Endothelial cell of umbilical vein (primary cell): ENCODE results near the gene B4GALNT4. TPM values are rescaled to one million over a fixed set of nuclear protein-coding genes. Genes with fewer than 3 reads are reported as not detected.

Experiments
- BruUV-seq: library from RNA; stranded (reverse); fragments of 400-500 nt; replicated peaks from 2 replicates; lab custom pipeline; 2021; lab: Mats Ljungman, UMichigan
- CTCF ChIA-PET: fragments of 300-600, 350-600 bp; sonication (Branson Sonifier 250); formaldehyde crosslinking; loops from one replicate; lab custom pipeline; 2021; ENCODE audit warnings: antibody characterized with exemption, inconsistent platforms; lab: Charles Lee
- POLR2A ChIA-PET: fragments of 300-600, 350-600 bp; sonication (Branson Sonifier 250); formaldehyde crosslinking; loops from one replicate; lab custom pipeline; 2021; ENCODE audit warnings: antibody characterized with exemption, inconsistent platforms; lab: Charles Lee
- DNase-seq: peaks from one replicate; pipeline ENCODE4 v3.0.0-alpha.2; 2011; ENCODE audit warnings: low read depth, low spot score
- FAIRE-seq: peaks from 2 replicates; lab custom pipeline; 2011; peaks lifted over from hg19 to GRCh38; lab: Jason Lieb, UNC
- H2AFZ ChIP-seq: 2 replicates; pipeline ENCODE4 v1.6.0; 2012; ENCODE audit warnings: low read depth, low read length, control low read depth, inconsistent platforms
- H3K27ac ChIP-seq: 2 replicates; pipeline ENCODE4 v1.5.1; 2011; ENCODE audit warnings: low read depth, mild to moderate bottlenecking, control low read depth, low read length, moderate library complexity; ENCODE audit not compliant: insufficient read depth
- H3K27me3 ChIP-seq, 2 experiments: 2 replicates each; pipeline versions ENCODE4 v1.6.0 to v1.6.1; 2011; ENCODE audit warnings: low read length in 2 of 2, mixed read lengths in 1 of 2; ENCODE audit not compliant: control insufficient read depth in 2 of 2, insufficient read depth in 2 of 2
- H3K36me3 ChIP-seq, 2 experiments: 2 replicates in 1 of 2; 3 replicates in 1 of 2; pipeline ENCODE4 v1.5.1; 2011; ENCODE audit warnings: low read length in 2 of 2, mild to moderate bottlenecking in 1 of 2, moderate library complexity in 1 of 2; ENCODE audit not compliant: control insufficient read depth in 2 of 2, insufficient read depth in 2 of 2; ENCODE audit errors: extremely low read depth in 1 of 2
- H3K4me1 ChIP-seq: 3 replicates; pipeline ENCODE4 v1.5.1; 2011; ENCODE audit warnings: mild to moderate bottlenecking, low read length; ENCODE audit not compliant: control insufficient read depth, insufficient read depth; ENCODE audit errors: extremely low read depth
- H3K4me2 ChIP-seq: 2 replicates; pipeline ENCODE4 v1.6.1; 2011; ENCODE audit warnings: low read length, control low read depth, mixed read lengths; ENCODE audit not compliant: insufficient read depth
- H3K4me3 ChIP-seq, 3 experiments: fragments of 200-600 bp in 1 of 3; sonication (generic), shearing (Covaris generic) in 1 of 3; replicated peaks in 1 of 3; 2 replicates each; pipeline ENCODE4 v1.5.1; 2011 to 2016; ENCODE audit warnings: control low read depth in 3 of 3, low read length in 3 of 3, mild to moderate bottlenecking in 2 of 3, inconsistent platforms in 1 of 3, low read depth in 1 of 3, moderate library complexity in 1 of 3; ENCODE audit not compliant: insufficient read depth in 1 of 3
- H3K79me2 ChIP-seq: 2 replicates; pipeline ENCODE4 v1.6.0; 2012; ENCODE audit warnings: low read length, inconsistent platforms; ENCODE audit not compliant: control insufficient read depth, insufficient read depth
- H3K9ac ChIP-seq: replicated peaks from 2 replicates; pipeline ENCODE3; 2011; ENCODE audit warnings: low read length, control low read depth; ENCODE audit not compliant: insufficient read depth; ENCODE audit errors: extremely low read depth
- H3K9me1 ChIP-seq: replicated peaks from 3 replicates; pipeline ENCODE4 v1.6.0; 2011; ENCODE audit warnings: mild to moderate bottlenecking, low read length; ENCODE audit not compliant: control insufficient read depth, insufficient read depth; ENCODE audit errors: extremely low read depth
- H3K9me3 ChIP-seq: replicated peaks from 2 replicates; pipeline ENCODE4 v1.5.1; 2012; ENCODE audit warnings: low read length, inconsistent platforms; ENCODE audit not compliant: control insufficient read depth, insufficient read depth
- H4K20me1 ChIP-seq: replicated peaks from 2 replicates; pipeline ENCODE3; 2011; ENCODE audit warnings: mild to moderate bottlenecking, low read length; ENCODE audit not compliant: control insufficient read depth, insufficient read depth; ENCODE audit errors: extremely low read depth
- CTCF ChIP-seq, 2 donors: IDR thresholded peaks; 1 replicate in 1 of 2; 2 replicates in 1 of 2; pipeline ENCODE4 v1.5.1; 2011; ENCODE audit warnings: low read length in 2 of 2, mild to moderate bottlenecking in 2 of 2, moderate library complexity in 2 of 2, control low read depth in 1 of 2, inconsistent platforms in 1 of 2, low read depth in 1 of 2; ENCODE audit not compliant: insufficient read depth in 1 of 2; ENCODE audit errors: extremely low read depth in 1 of 2
- EZH2 ChIP-seq: IDR thresholded peaks from 2 replicates; pipeline ENCODE4 v1.6.1; 2012; ENCODE audit warnings: borderline replicate concordance, low read depth, mild to moderate bottlenecking, moderate library complexity, low read length, inconsistent platforms; ENCODE audit not compliant: severe bottlenecking
- FOS ChIP-seq: IDR thresholded peaks from 2 replicates; pipeline ENCODE4 v1.6.1; 2011; ENCODE audit warnings: mild to moderate bottlenecking, low read length, moderate library complexity, borderline replicate concordance; ENCODE audit not compliant: insufficient read depth
- GATA2 ChIP-seq: IDR thresholded peaks from 2 replicates; pipeline ENCODE4 v1.7.0; 2011; ENCODE audit warnings: low read depth, mild to moderate bottlenecking, moderate library complexity, mixed read lengths, low read length; ENCODE audit not compliant: insufficient read length, insufficient read depth
- JUN ChIP-seq: IDR thresholded peaks from 2 replicates; pipeline ENCODE4 v1.6.1; 2011; ENCODE audit warnings: borderline replicate concordance, low read depth; ENCODE audit not compliant: insufficient read length, insufficient read depth
- MAX ChIP-seq: IDR thresholded peaks from 2 replicates; pipeline ENCODE4 v1.6.1; 2011; ENCODE audit not compliant: insufficient read depth, insufficient read length
- MYC ChIP-seq: IDR thresholded peaks from one replicate; pipeline ENCODE4 v1.6.1; 2011; ENCODE audit warnings: mild to moderate bottlenecking, low read depth, low read length
- POLR2A ChIP-seq: IDR thresholded peaks from 2 replicates; pipeline ENCODE4 v1.6.1; 2012; ENCODE audit warnings: low read depth, mild to moderate bottlenecking, control low read depth, low read length
- POLR2AphosphoS5 ChIP-seq: IDR thresholded peaks from 2 replicates; pipeline ENCODE4 v1.6.1; 2012; ENCODE audit warnings: low read depth, mild to moderate bottlenecking, control low read depth, low read length, moderate library complexity; ENCODE audit not compliant: insufficient read depth
- dilution Hi-C: fragments of 300-500 bp; cut with MboI; formaldehyde crosslinking; loops from one replicate; pipeline ENCODE4 v1.15.0; 2019; ENCODE audit warnings: low sequenced_read_pairs; ENCODE audit not compliant: extremely low pct_ligation_motif_present
- intact Hi-C: fragments of 100-400 bp; cut with micrococcal nuclease; formaldehyde crosslinking; loops from one replicate; pipeline ENCODE4 v1.10.0; 2022
- polyA plus RNA-seq, 4 experiments: library from polyadenylated mRNA; depleted of rRNA in 3 of 4; stranded (reverse) in 3 of 4; unstranded in 1 of 4; fragments of >200 nt; gene quantifications; 2 replicates each; pipeline versions ENCODE4 v1.2.1 to v1.2.3, GENCODE V29; 2011 to 2012; ENCODE audit warnings: missing spikeins in 1 of 4
- total RNA-seq: library from RNA; stranded (reverse); gene quantifications from 2 replicates; pipeline ENCODE4 v1.2.3, GENCODE V29; 2021

The B4GALNT4 gene
- total and polyA plus RNA-seq, 2 donors (not counting 3 experiments of a cell fraction or from before 2014, with no cell fraction given): 9.2 to 9.6 TPM

GRCh38 chr11:416757-417621 lies 47.7 kb downstream of the B4GALNT4 start:
- Histone ChIP-seq H3K4me3 (peak overlapping the region; percentile 20 to 40 (median 30)), H3K4me2 (peak overlapping the region; percentile 69), H3K9ac (peak overlapping the region; percentile 23), H3K27me3 (no peaks in the 10 kb centered on the region), H3K79me2 (no peaks in the 10 kb centered on the region), H3K4me1 (peaks cover 21% of the 10 kb centered on the region), H4K20me1 (no peaks in the 10 kb centered on the region), H3K36me3 (no peaks in the 10 kb centered on the region), H3K9me3 (no peaks in the 10 kb centered on the region), H3K9me1 (no peaks in the 10 kb centered on the region), H3K27ac (no peak overlapping the region), H2AFZ (peak overlapping the region; percentile 65)
- dilution Hi-C loops (no loop called here), intact Hi-C loops (no loop called here)
- DNase-seq (peak; percentile 18), FAIRE-seq (peak; percentile 12)
- ChIA-PET POLR2A (interaction anchor here (0.7 kb wide), 1 partner anchor 10 kb away, joined by 3 read pairs; no protein-coding TSS in a partner anchor), CTCF (interaction anchor here (1.0 to 1.7 kb wide), 5 partner anchors 10 to 166 kb away, joined by 3 to 20 read pairs (median 5); no protein-coding TSS in a partner anchor)
- BruUV-seq: no TSS peak
- peak; percentile 58 for TF ChIP-seq POLR2A
- TF ChIP-seq EZH2: no peak
- no peak for TF ChIP-seq CTCF (IDR thresholded peaks at IDR 0.05; ENCODE audit: extremely low read depth in 1 of 2, insufficient read depth in 1 of 2, low read depth in 1 of 2, low read length in 2 of 2)
- TF ChIP-seq JUN: no peak
- peak; percentile 55 for TF ChIP-seq POLR2AphosphoS5
- TF ChIP-seq GATA2: no peak
- TF ChIP-seq MAX: no peak
- TF ChIP-seq MYC: no peak
- TF ChIP-seq FOS: no peak
